ENCODE results near the gene ATPAF2.

ATPAF2 gene

GRCh38 chr17:18002171-18002570, 36.8 kb downstream of the ATPAF2 start:
- TF ChIP-seq CEBPB (IDR thresholded peaks at IDR 0.05) (no peak), CREB1 (IDR thresholded peaks at IDR 0.05; ENCODE audit: low read depth) (no peak), EGR1 (IDR thresholded peaks at IDR 0.05) (no peak), TEAD4 (IDR thresholded peaks at IDR 0.05) (no peak), MAX (IDR thresholded peaks at IDR 0.05) (no peak)

- no peak for TF ChIP-seq EGR1 (IDR thresholded peaks at IDR 0.05)
- no peak for TF ChIP-seq RAD21 (IDR thresholded peaks at IDR 0.05; ENCODE audit: low read depth)
- no peak for TF ChIP-seq NFIC (IDR thresholded peaks at IDR 0.05)
- TF ChIP-seq TCF12 (IDR thresholded peaks at IDR 0.05; ENCODE audit: low read depth) = no peak
- no peak for TF ChIP-seq MAX (IDR thresholded peaks at IDR 0.05)
- TF ChIP-seq FOXM1 (IDR thresholded peaks at IDR 0.05; ENCODE audit: borderline replicate concordance, low read depth) = no peak
- no peak for TF ChIP-seq USF1 (IDR thresholded peaks at IDR 0.05)
- no peak for TF ChIP-seq REST (IDR thresholded peaks at IDR 0.05; ENCODE audit: low read depth)
- no peak for TF ChIP-seq CREB1 (IDR thresholded peaks at IDR 0.05; ENCODE audit: low read depth)
- TF ChIP-seq ZBTB7A (IDR thresholded peaks at IDR 0.05; ENCODE audit: low read depth) = no peak
- no peak for TF ChIP-seq TAF1 (IDR thresholded peaks at IDR 0.05; ENCODE audit: low read depth)
- TF ChIP-seq EP300 (IDR thresholded peaks at IDR 0.05; ENCODE audit: borderline replicate concordance) = no peak
- TF ChIP-seq CEBPB (IDR thresholded peaks at IDR 0.05) = no peak
- TF ChIP-seq YY1 (IDR thresholded peaks at IDR 0.05; ENCODE audit: low read depth) = no peak
- no peak for TF ChIP-seq TEAD4 (IDR thresholded peaks at IDR 0.05)
These were observed 38.9 kb downstream of the ATPAF2 start for GRCh38 chr17:18000030-18000408.

- TF ChIP-seq TAF1 (IDR thresholded peaks at IDR 0.05; ENCODE audit: low read depth) (no peak), TCF12 (IDR thresholded peaks at IDR 0.05; ENCODE audit: low read depth) (no peak), ZBTB7A (IDR thresholded peaks at IDR 0.05; ENCODE audit: low read depth) (no peak), CEBPB (IDR thresholded peaks at IDR 0.05) (no peak)
These were observed 39.5 kb downstream of the ATPAF2 start for GRCh38 chr17:17999364-18000029.

- no peak for TF ChIP-seq TEAD4 (IDR thresholded peaks at IDR 0.05)
- no peak for TF ChIP-seq REST (IDR thresholded peaks at IDR 0.05; ENCODE audit: low read depth)
- no peak for TF ChIP-seq YY1 (IDR thresholded peaks at IDR 0.05; ENCODE audit: low read depth)
- no peak for TF ChIP-seq ZBTB7A (IDR thresholded peaks at IDR 0.05; ENCODE audit: low read depth)
- TF ChIP-seq CREB1 (IDR thresholded peaks at IDR 0.05; ENCODE audit: low read depth) = no peak
- TF ChIP-seq USF1 (IDR thresholded peaks at IDR 0.05) = no peak
- TF ChIP-seq EGR1 (IDR thresholded peaks at IDR 0.05) = no peak
- TF ChIP-seq TAF1 (IDR thresholded peaks at IDR 0.05; ENCODE audit: low read depth) = no peak
- no peak for TF ChIP-seq CEBPB (IDR thresholded peaks at IDR 0.05)
- no peak for TF ChIP-seq MAX (IDR thresholded peaks at IDR 0.05)
- TF ChIP-seq EP300 (IDR thresholded peaks at IDR 0.05; ENCODE audit: borderline replicate concordance) = no peak
- no peak for TF ChIP-seq RAD21 (IDR thresholded peaks at IDR 0.05; ENCODE audit: low read depth)
- no peak for TF ChIP-seq TCF12 (IDR thresholded peaks at IDR 0.05; ENCODE audit: low read depth)
- TF ChIP-seq NFIC (IDR thresholded peaks at IDR 0.05) = no peak
- no peak for TF ChIP-seq FOXM1 (IDR thresholded peaks at IDR 0.05; ENCODE audit: borderline replicate concordance, low read depth)
These were observed 40.0 kb downstream of the ATPAF2 start for GRCh38 chr17:17998934-17999333.

- peak; percentile 75 for TF ChIP-seq CEBPB (IDR thresholded peaks at IDR 0.05)
These were observed 43.1 kb downstream of the ATPAF2 start for GRCh38 chr17:17995887-17996286.

GRCh38 chr17:17994271-17995069, 44.5 kb downstream of the ATPAF2 start:
- no peak for TF ChIP-seq ZBTB7A (IDR thresholded peaks at IDR 0.05; ENCODE audit: low read depth)
- no peak for TF ChIP-seq REST (IDR thresholded peaks at IDR 0.05; ENCODE audit: low read depth)
